Neural crest cell (in vitro differentiated cells): Measurements from ENCODE around the gene TCEANC2. TPM values are rescaled to one million over a fixed set of nuclear protein-coding genes. Genes with fewer than 3 reads are reported as not detected.

Experiments used
- DNase-seq: peaks from one replicate; pipeline ENCODE4 v3.0.0; 2021; ENCODE audit warnings: low read depth, mixed read lengths, low spot score
- H3K27ac Mint-ChIP-seq: one replicate; pipeline ENCODE4 v1.8.0; 2021; ENCODE audit warnings: mild to moderate bottlenecking, mixed read lengths; ENCODE audit not compliant: unreplicated experiment
- H3K27me3 Mint-ChIP-seq: 2 replicates; pipeline ENCODE4 v1.8.0; 2021; ENCODE audit warnings: low read depth, mild to moderate bottlenecking, mixed read lengths
- H3K36me3 Mint-ChIP-seq: 2 replicates; pipeline ENCODE4 v1.8.0; 2021; ENCODE audit warnings: low read depth, mild to moderate bottlenecking, mixed read lengths
- H3K4me1 Mint-ChIP-seq: 2 replicates; pipeline ENCODE4 v1.8.0; 2021; ENCODE audit warnings: mixed read lengths
- H3K4me3 Mint-ChIP-seq: one replicate; pipeline ENCODE4 v1.8.0; 2021; ENCODE audit warnings: mild to moderate bottlenecking, mixed read lengths
- H3K9me3 Mint-ChIP-seq: 2 replicates; pipeline ENCODE4 v1.8.0; 2021; ENCODE audit warnings: mixed read lengths
- total RNA-seq: library from RNA; stranded (reverse); gene quantifications from 2 replicates; pipeline ENCODE4 v1.2.1, GENCODE V29; 2021
- TF ChIP-seq, protein P1 (sequence below): fragments of 200-600 bp; sonication (generic); conservative IDR thresholded peaks from 2 replicates; pipeline ENCODE4 v1.5.0; 2021; ENCODE audit warnings: antibody characterized with exemption, mild to moderate bottlenecking

Gene TCEANC2
- total RNA-seq, 1 donor from 2014 or later, result 8.5 TPM

DNA sequence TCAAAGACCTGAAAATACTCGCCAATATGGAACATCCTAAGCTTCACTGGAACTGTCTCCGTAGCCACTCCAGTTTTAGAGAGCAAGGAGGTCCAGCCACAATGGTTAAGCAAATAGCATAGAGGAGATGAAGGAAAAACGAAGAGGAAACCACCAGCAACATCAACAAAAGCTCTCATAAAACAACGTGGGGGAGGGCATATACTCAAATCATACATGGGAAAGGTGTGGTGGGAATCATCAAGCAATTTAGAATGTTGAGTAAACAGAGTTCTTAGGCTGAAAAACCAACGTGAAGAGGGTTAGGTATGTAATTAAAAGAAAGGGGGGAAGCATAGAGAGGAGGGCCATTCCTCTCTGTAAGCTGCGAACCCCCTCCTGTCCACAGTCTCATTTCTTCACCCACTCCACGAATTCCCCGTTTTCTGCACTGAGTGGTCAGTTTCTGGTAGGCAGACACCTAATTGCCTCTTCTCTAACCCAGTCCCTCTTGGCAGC lies 1.4 kb upstream of the TCEANC2 start:
- Mint-ChIP-seq H3K9me3 (no peaks in the 10 kb centered on the region), H3K4me3 (no peak overlapping the region), H3K27ac (no peak overlapping the region), H3K36me3 (no peaks in the 10 kb centered on the region), H3K27me3 (no peaks in the 10 kb centered on the region), H3K4me1 (peaks cover 12% of the 10 kb centered on the region)
- no peak for DNase-seq
- TF ChIP-seq, protein P1, sequence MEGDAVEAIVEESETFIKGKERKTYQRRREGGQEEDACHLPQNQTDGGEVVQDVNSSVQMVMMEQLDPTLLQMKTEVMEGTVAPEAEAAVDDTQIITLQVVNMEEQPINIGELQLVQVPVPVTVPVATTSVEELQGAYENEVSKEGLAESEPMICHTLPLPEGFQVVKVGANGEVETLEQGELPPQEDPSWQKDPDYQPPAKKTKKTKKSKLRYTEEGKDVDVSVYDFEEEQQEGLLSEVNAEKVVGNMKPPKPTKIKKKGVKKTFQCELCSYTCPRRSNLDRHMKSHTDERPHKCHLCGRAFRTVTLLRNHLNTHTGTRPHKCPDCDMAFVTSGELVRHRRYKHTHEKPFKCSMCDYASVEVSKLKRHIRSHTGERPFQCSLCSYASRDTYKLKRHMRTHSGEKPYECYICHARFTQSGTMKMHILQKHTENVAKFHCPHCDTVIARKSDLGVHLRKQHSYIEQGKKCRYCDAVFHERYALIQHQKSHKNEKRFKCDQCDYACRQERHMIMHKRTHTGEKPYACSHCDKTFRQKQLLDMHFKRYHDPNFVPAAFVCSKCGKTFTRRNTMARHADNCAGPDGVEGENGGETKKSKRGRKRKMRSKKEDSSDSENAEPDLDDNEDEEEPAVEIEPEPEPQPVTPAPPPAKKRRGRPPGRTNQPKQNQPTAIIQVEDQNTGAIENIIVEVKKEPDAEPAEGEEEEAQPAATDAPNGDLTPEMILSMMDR, result no peak

DNA sequence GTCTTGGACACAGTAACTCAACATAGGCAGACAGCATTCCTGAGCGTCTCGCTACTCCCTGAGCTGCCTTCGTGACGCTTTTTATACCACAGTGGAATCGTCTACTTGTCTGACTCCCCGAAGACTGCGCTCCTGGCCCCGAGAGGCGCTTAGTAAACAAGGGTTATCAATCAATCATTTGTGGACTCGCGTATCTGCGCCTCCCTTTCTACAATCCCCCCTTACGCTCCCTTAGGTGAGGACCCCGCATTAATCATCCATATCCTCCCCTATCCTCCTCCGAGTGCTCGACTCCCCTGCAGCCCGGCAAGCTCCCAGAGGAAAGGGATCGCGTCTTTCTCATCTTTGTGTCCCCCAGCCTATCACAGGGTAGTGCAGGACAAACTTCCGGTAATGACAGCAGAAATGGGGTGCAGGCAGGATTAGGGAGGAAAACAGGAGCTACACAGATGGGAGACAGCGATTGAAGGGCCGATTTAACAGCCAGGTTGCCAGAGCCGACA lies 926 bp upstream of the TCEANC2 start:
- no peaks in the 10 kb centered on the region for H3K36me3 Mint-ChIP-seq
- no peaks in the 10 kb centered on the region for H3K9me3 Mint-ChIP-seq
- no peak overlapping the region for H3K4me3 Mint-ChIP-seq
- DNase-seq, result peak; percentile 37
- H3K4me1 Mint-ChIP-seq, result peaks cover 12% of the 10 kb centered on the region
- no peaks in the 10 kb centered on the region for H3K27me3 Mint-ChIP-seq
- TF ChIP-seq, protein P1, result no peak
- H3K27ac Mint-ChIP-seq, result no peak overlapping the region

DNA sequence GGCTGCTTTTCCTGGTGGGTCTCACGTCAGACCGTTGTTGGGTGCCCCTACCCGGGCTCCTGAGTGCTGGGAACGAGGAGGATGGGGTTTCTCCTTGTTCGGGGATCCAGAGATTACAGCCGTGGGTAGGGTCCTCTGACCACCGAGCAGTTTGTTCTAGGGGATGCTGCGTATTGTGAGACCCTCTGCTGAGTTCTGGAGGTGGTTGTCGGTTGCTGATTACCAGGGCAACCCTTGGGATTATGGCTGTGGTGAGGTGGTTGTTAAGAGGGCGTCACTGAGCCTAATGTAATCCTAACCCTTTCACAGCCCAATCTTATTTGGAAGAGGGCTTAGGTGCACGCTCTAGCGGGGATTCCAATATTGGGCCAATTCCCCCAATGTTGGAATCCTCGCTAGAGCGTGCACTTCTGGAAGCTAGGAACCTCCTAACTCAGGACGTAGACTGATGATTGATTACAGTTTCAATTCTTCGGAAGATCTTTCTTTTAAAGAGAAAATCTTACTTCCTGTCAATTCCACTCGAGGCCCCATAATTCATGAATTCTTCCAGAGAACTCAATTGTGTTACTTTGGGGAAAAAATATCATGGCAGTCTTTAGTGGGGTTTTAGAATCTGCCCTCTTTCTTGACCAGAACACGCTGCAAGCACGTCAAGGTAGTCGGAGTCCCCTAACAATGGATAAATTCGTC lies 483 bp downstream of the TCEANC2 start:
- peak overlapping the region; percentile 76 for H3K27ac Mint-ChIP-seq
- no peak for DNase-seq
- no peaks in the 10 kb centered on the region for H3K9me3 Mint-ChIP-seq
- H3K4me1 Mint-ChIP-seq, result peaks cover 12% of the 10 kb centered on the region
- no peak overlapping the region for H3K4me3 Mint-ChIP-seq
- no peaks in the 10 kb centered on the region for H3K36me3 Mint-ChIP-seq
- H3K27me3 Mint-ChIP-seq, result no peaks in the 10 kb centered on the region
- TF ChIP-seq, protein P1, result no peak

DNA sequence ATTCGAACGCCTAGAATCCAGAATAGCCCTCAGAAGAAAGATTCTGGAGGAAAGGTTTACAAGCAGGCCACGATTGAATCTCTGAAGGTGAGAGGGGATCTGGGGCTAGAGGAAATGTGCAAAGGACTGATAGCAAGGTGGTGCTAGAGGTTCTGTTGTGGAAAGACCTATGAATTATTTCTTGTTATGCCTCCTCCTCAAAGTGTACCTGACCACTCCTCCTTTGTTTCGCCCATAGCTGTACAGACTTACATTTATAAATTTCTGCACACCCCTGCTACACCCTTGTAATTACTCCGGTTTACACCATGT lies 986 bp downstream of the TCEANC2 start:
- TF ChIP-seq, protein P1, result no peak
- Mint-ChIP-seq H3K4me3 (no peak overlapping the region), H3K27me3 (no peaks in the 10 kb centered on the region), H3K27ac (peak overlapping the region; percentile 76), H3K4me1 (peaks cover 12% of the 10 kb centered on the region), H3K9me3 (no peaks in the 10 kb centered on the region), H3K36me3 (no peaks in the 10 kb centered on the region)
- DNase-seq, result no peak

DNA sequence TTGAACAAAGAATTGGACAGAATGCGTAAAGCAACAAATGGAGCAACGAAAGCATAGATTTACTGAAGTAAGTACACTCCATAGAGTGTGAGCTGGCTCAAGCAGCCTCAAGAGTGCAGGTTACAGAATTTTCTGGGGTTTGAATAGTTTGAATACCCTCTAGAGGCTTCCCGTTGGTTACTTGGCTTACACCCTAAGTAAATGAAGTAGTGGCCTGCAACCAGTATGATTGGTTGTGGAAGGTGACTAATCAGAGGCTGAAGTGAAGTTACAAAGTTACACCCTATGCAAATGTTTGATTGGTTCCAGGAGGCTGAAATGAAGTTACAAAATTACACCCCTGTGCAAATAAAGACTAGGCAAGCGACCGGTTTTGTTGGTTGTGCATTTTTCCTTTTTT lies 10.9 kb downstream of the TCEANC2 start:
- Mint-ChIP-seq H3K4me1 (no peaks in the 10 kb centered on the region), H3K9me3 (no peaks in the 10 kb centered on the region), H3K36me3 (no peaks in the 10 kb centered on the region)

More for the DNA sequence above, 10.9 kb downstream of the TCEANC2 start:
- TF ChIP-seq, protein P1, result no peak
- no peaks in the 10 kb centered on the region for H3K27me3 Mint-ChIP-seq
- no peak overlapping the region for H3K27ac Mint-ChIP-seq
- H3K4me3 Mint-ChIP-seq, result no peak overlapping the region
- DNase-seq, result no peak
